ENCODE data around the gene USP17L13. TPM values are rescaled to one million over a fixed set of nuclear protein-coding genes. Genes with fewer than 3 reads are reported as not detected.
A peak's percentile ranks its signal among the peaks of the same experiment; 100 is the strongest.
"Not testable (repeated sequence)": the region's sequence is repeated elsewhere in the genome, so short reads cannot be mapped to it uniquely, and the experiment has no call there.

Gene USP17L13, protein sequence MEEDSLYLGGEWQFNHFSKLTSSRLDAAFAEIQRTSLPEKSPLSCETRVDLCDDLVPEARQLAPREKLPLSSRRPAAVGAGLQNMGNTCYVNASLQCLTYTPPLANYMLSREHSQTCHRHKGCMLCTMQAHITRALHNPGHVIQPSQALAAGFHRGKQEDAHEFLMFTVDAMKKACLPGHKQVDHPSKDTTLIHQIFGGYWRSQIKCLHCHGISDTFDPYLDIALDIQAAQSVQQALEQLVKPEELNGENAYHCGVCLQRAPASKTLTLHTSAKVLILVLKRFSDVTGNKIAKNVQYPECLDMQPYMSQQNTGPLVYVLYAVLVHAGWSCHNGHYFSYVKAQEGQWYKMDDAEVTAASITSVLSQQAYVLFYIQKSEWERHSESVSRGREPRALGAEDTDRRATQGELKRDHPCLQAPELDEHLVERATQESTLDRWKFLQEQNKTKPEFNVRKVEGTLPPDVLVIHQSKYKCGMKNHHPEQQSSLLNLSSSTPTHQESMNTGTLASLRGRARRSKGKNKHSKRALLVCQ
- not detected in 2 replicates for total RNA-seq

DNA sequence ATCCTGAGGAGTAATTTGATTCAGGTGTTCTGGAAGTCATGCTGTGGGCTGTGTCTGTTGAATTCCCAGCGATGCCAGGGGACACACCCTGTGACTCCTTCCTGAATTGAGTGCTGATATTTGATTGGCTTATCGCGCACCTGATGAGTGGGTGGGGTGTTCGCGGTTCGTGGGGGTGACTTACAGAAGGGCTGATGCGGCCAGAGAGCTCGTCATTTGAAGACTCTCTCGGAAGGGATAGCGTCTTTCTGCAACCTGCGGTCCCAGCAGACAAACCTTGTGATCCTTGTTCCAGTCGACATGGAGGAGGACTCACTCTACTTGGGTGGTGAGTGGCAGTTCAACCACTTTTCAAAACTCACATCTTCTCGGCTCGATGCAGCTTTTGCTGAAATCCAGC is at the start of gene USP17L13:
Gene USP17L13, plus strand, starts transcription at position 301 of the 400 bp plus-strand sequence. Its CDS starts 0 bp downstream, at position 301.
- H3K4me3 Mint-ChIP-seq; H3K9me3 Mint-ChIP-seq; H3K4me1 Mint-ChIP-seq; H3K27ac Mint-ChIP-seq; H3K36me3 Mint-ChIP-seq (ENCODE audit: low read depth); intact Hi-C loops (cut with micrococcal nuclease); DNase-seq; POLR2A ChIA-PET; CTCF ChIA-PET; ATAC-seq (ENCODE audit: low read depth); H3K27me3 Mint-ChIP-seq: not testable (repeated sequence)

DNA sequence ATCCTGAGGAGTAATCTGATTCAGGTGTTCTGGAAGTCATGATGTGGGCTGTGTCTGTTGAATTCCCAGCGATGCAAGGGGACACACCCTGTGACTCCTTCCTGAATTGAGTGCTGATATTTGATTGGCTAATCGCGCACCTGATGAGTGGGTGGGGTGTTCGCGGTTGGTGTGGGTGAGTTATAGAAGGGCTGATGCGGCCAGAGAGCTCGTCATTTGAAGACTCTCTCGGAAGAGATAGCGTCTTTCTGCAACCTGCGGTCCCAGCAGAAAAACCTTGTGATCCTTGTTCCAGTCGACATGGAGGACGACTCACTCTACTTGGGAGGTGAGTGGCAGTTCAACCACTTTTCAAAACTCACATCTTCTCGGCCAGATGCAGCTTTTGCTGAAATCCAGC is 14.3 kb upstream of the USP17L13 start, which contains the start of gene USP17L10:
Gene USP17L10, plus strand, starts transcription at position 301 of the 400 bp plus-strand sequence. Its CDS starts 0 bp downstream, at position 301.
- H3K27me3 Mint-ChIP-seq; POLR2A ChIA-PET; intact Hi-C loops (cut with micrococcal nuclease); H3K4me3 Mint-ChIP-seq; ATAC-seq (ENCODE audit: low read depth); H3K9me3 Mint-ChIP-seq; H3K36me3 Mint-ChIP-seq (ENCODE audit: low read depth); H3K4me1 Mint-ChIP-seq; H3K27ac Mint-ChIP-seq; DNase-seq; CTCF ChIA-PET: not testable (repeated sequence)

DNA sequence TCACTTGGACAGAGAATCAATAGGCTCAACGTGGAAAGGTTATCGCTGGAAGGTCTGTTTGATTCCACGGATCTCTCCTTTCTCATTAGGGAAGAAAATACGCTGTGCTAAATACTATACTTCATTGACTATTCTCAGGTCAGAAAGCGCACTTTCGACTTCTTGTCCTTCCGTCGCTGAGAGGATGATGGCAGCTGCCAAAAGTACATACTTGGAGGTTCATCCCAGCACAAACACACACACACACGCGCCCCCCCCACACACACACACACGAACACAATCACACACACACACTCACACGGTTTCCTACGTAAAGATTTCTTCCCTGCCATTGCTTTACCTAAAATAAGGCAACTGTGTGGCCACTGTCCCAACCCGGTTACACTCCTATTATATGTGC is 10.0 kb upstream of the USP17L13 start:
- H3K4me1 Mint-ChIP-seq; H3K9me3 Mint-ChIP-seq; H3K27ac Mint-ChIP-seq; POLR2A ChIA-PET; intact Hi-C loops (cut with micrococcal nuclease); H3K4me3 Mint-ChIP-seq; H3K36me3 Mint-ChIP-seq (ENCODE audit: low read depth); H3K27me3 Mint-ChIP-seq; ATAC-seq (ENCODE audit: low read depth); DNase-seq; CTCF ChIA-PET: not testable (repeated sequence)

DNA sequence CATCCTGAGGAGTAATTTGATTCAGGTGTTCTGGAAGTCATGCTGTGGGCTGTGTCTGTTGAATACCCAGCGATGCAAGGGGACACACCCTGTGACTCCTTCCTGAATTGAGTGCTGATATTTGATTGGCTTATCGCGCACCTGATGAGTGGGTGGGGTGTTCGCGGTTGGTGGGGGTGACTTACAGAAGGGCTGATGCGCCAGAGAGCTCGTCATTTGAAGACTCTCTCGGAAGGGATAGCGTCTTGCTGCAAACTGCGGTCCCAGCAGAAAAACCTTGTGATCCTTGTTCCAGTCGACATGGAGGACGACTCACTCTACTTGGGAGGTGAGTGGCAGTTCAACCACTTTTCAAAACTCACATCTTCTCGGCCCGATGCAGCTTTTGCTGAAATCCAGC is 9.6 kb upstream of the USP17L13 start, which contains the start of gene USP17L11:
Gene USP17L11, plus strand, starts transcription at position 301 of the 400 bp plus-strand sequence. Its CDS starts 0 bp downstream, at position 301.
- H3K9me3 Mint-ChIP-seq; H3K36me3 Mint-ChIP-seq (ENCODE audit: low read depth); H3K4me1 Mint-ChIP-seq; H3K27me3 Mint-ChIP-seq; H3K27ac Mint-ChIP-seq; intact Hi-C loops (cut with micrococcal nuclease); H3K4me3 Mint-ChIP-seq; CTCF ChIA-PET; POLR2A ChIA-PET; ATAC-seq (ENCODE audit: low read depth); DNase-seq: not testable (repeated sequence)

DNA sequence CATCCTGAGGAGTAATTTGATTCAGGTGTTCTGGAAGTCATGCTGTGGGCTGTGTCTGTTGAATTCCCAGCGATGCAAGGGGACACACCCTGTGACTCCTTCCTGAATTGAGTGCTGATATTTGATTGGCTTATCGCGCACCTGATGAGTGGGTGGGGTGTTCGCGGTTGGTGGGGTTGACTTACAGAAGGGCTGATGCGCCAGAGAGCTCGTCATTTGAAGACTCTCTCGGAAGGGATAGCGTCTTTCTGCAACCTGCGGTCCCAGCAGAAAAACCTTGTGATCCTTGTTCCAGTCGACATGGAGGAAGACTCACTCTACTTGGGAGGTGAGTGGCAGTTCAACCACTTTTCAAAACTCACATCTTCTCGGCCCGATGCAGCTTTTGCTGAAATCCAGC is 4.8 kb upstream of the USP17L13 start, which contains the start of gene USP17L12:
Gene USP17L12, plus strand, starts transcription at position 301 of the 400 bp plus-strand sequence. Its CDS starts 0 bp downstream, at position 301.
- DNase-seq; H3K36me3 Mint-ChIP-seq (ENCODE audit: low read depth); H3K27me3 Mint-ChIP-seq; CTCF ChIA-PET; H3K27ac Mint-ChIP-seq; H3K4me3 Mint-ChIP-seq; intact Hi-C loops (cut with micrococcal nuclease); H3K9me3 Mint-ChIP-seq; POLR2A ChIA-PET; H3K4me1 Mint-ChIP-seq; ATAC-seq (ENCODE audit: low read depth): not testable (repeated sequence)

DNA sequence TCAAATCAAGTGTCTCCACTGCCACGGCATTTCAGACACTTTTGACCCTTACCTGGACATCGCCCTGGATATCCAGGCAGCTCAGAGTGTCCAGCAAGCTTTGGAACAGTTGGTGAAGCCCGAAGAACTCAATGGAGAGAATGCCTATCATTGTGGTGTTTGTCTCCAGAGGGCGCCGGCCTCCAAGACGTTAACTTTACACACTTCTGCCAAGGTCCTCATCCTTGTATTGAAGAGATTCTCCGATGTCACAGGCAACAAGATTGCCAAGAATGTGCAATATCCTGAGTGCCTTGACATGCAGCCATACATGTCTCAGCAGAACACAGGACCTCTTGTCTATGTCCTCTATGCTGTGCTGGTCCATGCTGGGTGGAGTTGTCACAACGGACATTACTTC is 5.6 kb downstream of the USP17L13 start:
- H3K36me3 Mint-ChIP-seq (ENCODE audit: low read depth); intact Hi-C loops (cut with micrococcal nuclease); H3K4me3 Mint-ChIP-seq; POLR2A ChIA-PET; H3K27me3 Mint-ChIP-seq; H3K27ac Mint-ChIP-seq; H3K4me1 Mint-ChIP-seq; CTCF ChIA-PET; DNase-seq; H3K9me3 Mint-ChIP-seq; ATAC-seq (ENCODE audit: low read depth): not testable (repeated sequence)

DNA sequence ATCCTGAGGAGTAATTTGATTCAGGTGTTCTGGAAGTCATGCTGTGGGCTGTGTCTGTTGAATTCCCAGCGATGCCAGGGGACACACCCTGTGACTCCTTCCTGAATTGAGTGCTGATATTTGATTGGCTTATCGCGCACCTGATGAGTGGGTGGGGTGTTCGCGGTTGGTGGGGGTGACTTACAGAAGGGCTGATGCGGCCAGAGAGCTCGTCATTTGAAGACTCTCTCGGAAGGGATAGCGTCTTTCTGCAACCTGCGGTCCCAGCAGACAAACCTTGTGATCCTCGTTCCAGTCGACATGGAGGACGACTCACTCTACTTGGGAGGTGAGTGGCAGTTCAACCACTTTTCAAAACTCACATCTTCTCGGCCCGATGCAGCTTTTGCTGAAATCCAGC is 9.4 kb downstream of the USP17L13 start, which contains the start of gene USP17L15:
Gene USP17L15, plus strand, starts transcription at position 301 of the 400 bp plus-strand sequence. Its CDS starts 0 bp downstream, at position 301.
- H3K27ac Mint-ChIP-seq; DNase-seq; H3K4me3 Mint-ChIP-seq; H3K9me3 Mint-ChIP-seq; H3K36me3 Mint-ChIP-seq (ENCODE audit: low read depth); H3K27me3 Mint-ChIP-seq; POLR2A ChIA-PET; ATAC-seq (ENCODE audit: low read depth); CTCF ChIA-PET; H3K4me1 Mint-ChIP-seq; intact Hi-C loops (cut with micrococcal nuclease): not testable (repeated sequence)

DNA sequence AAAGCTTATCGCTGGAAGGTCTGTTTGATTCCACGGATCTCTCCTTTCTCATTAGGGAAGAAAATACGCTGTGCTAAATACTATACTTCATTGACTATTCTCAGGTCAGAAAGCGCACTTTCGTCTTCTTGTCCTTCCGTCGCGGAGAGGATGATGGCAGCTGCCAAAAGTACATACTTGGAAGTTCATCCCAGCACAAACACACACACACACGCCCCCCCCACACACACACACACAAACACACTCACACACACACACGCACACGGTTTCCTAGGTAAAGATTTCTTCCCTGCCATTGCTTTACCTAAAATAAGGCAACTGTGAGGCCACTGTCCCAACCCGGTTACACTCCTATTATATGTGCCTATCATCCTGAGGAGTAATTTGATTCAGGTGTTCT is 13.8 kb downstream of the USP17L13 start:
- H3K27me3 Mint-ChIP-seq; H3K36me3 Mint-ChIP-seq (ENCODE audit: low read depth); H3K27ac Mint-ChIP-seq; H3K4me1 Mint-ChIP-seq; POLR2A ChIA-PET; ATAC-seq (ENCODE audit: low read depth); H3K9me3 Mint-ChIP-seq; CTCF ChIA-PET; H3K4me3 Mint-ChIP-seq; DNase-seq; intact Hi-C loops (cut with micrococcal nuclease): not testable (repeated sequence)

DNA sequence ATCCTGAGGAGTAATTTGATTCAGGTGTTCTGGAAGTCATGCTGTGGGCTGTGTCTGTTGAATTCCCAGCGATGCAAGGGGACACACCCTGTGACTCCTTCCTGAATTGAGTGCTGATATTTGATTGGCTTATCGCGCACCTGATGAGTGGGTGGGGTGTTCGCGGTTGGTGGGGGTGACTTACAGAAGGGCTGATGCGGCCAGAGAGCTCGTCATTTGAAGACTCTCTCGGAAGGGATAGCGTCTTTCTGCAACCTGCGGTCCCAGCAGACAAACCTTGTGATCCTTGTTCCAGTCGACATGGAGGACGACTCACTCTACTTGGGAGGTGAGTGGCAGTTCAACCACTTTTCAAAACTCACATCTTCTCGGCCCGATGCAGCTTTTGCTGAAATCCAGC is 18.9 kb downstream of the USP17L13 start, which contains the start of gene USP17L17:
Gene USP17L17, plus strand, starts transcription at position 301 of the 400 bp plus-strand sequence. Its CDS starts 0 bp downstream, at position 301.
- DNase-seq; H3K36me3 Mint-ChIP-seq (ENCODE audit: low read depth); H3K27ac Mint-ChIP-seq; H3K4me1 Mint-ChIP-seq; intact Hi-C loops (cut with micrococcal nuclease); H3K27me3 Mint-ChIP-seq; H3K4me3 Mint-ChIP-seq; ATAC-seq (ENCODE audit: low read depth); H3K9me3 Mint-ChIP-seq; CTCF ChIA-PET; POLR2A ChIA-PET: not testable (repeated sequence)

DNA sequence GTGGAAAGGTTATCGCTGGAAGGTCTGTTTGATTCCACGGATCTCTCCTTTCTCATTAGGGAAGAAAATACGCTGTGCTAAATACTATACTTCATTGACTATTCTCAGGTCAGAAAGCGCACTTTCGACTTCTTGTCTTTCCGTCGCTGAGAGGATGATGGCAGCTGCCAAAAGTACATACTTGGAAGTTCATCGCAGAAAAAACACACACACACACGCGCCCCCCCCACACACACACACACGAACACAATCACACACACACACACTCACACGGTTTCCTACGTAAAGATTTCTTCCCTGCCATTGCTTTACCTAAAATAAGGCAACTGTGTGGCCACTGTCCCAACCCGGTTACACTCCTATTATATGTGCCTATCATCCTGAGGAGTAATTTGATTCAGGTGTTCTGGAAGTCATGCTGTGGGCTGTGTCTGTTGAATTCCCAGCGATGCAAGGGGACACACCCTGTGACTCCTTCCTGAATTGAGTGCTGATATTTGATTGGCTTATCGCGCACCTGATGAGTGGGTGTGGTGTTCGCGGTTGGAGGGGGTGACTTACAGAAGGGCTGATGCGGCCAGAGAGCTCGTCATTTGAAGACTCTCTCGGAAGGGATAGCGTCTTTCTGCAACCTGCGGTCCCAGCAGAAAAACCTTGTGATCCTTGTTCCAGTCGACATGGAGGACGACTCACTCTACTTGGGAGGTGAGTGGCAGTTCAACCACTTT is 23.4 kb downstream of the USP17L13 start, which contains the start of gene USP17L18:
Gene USP17L18, plus strand, starts transcription at position 678 of the 728 bp plus-strand sequence. Its CDS starts 0 bp downstream, at position 678.
- POLR2A ChIA-PET; H3K4me3 Mint-ChIP-seq; CTCF ChIA-PET; ATAC-seq (ENCODE audit: low read depth); H3K27ac Mint-ChIP-seq; H3K36me3 Mint-ChIP-seq (ENCODE audit: low read depth); H3K4me1 Mint-ChIP-seq; H3K9me3 Mint-ChIP-seq; intact Hi-C loops (cut with micrococcal nuclease); H3K27me3 Mint-ChIP-seq: not testable (repeated sequence)
- peak; percentile 14 for DNase-seq

DNA sequence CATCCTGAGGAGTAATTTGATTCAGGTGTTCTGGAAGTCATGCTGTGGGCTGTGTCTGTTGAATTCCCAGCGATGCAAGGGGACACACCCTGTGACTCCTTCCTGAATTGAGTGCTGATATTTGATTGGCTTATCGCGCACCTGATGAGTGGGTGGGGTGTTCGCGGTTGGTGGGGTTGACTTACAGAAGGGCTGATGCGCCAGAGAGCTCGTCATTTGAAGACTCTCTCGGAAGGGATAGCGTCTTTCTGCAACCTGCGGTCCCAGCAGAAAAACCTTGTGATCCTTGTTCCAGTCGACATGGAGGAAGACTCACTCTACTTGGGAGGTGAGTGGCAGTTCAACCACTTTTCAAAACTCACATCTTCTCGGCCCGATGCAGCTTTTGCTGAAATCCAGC is 28.4 kb downstream of the USP17L13 start, which contains the start of gene USP17L19:
Gene USP17L19, plus strand, starts transcription at position 301 of the 400 bp plus-strand sequence. Its CDS starts 0 bp downstream, at position 301.
- DNase-seq; H3K9me3 Mint-ChIP-seq; H3K4me1 Mint-ChIP-seq; H3K4me3 Mint-ChIP-seq; intact Hi-C loops (cut with micrococcal nuclease); CTCF ChIA-PET; H3K36me3 Mint-ChIP-seq (ENCODE audit: low read depth); H3K27me3 Mint-ChIP-seq; ATAC-seq (ENCODE audit: low read depth); POLR2A ChIA-PET; H3K27ac Mint-ChIP-seq: not testable (repeated sequence)
